Daoy (cell line): ENCODE measurements around the gene CYP4F2. TPM values are rescaled to one million over a fixed set of nuclear protein-coding genes. Genes with fewer than 3 reads are reported as not detected.
"Not testable (repeated sequence)": the region's sequence is repeated elsewhere in the genome, so short reads cannot be mapped to it uniquely, and the experiment has no call there.

ENCODE experiments used
- DNase-seq: peaks from one replicate; pipeline ENCODE4 v3.0.0-alpha.2; 2015; ENCODE audit warnings: low read depth
- total RNA-seq: library from RNA; depleted of rRNA; stranded (reverse); fragments of >200 nt; shearing (Covaris generic); gene quantifications from 2 replicates; pipeline ENCODE4 v1.2.3, GENCODE V29; 2014

Gene CYP4F2
- total RNA-seq, 1 experiment from 2014 or later, result not detected

GRCh38 chr19:15900032-15900431 is 2.2 kb upstream of the CYP4F2 start:
- not testable (repeated sequence) for DNase-seq

- DNase-seq, result not testable (repeated sequence)
Measured at GRCh38 chr19:15899561-15899960, 1.7 kb upstream of the CYP4F2 start.

- no peak for DNase-seq
Measured at GRCh38 chr19:15897026-15897737, 692 bp downstream of the CYP4F2 start.

GRCh38 chr19:15895876-15896430 is 1.9 kb downstream of the CYP4F2 start:
- DNase-seq, result no peak

- DNase-seq, result no peak
Measured at GRCh38 chr19:15894359-15894758, 3.5 kb downstream of the CYP4F2 start.

- DNase-seq, result no peak
Measured at GRCh38 chr19:15893477-15893876, 4.4 kb downstream of the CYP4F2 start.

GRCh38 chr19:15892012-15892411 is 5.9 kb downstream of the CYP4F2 start:
- no peak for DNase-seq

GRCh38 chr19:15891434-15891833 is 6.4 kb downstream of the CYP4F2 start:
- no peak for DNase-seq

GRCh38 chr19:15889339-15889738 is 8.5 kb downstream of the CYP4F2 start:
- not testable (repeated sequence) for DNase-seq

GRCh38 chr19:15885919-15886318 is 12.0 kb downstream of the CYP4F2 start:
- no peak for DNase-seq

- no peak for DNase-seq
Measured at GRCh38 chr19:15885167-15885566, 12.7 kb downstream of the CYP4F2 start.

GRCh38 chr19:15883329-15883728 is 14.5 kb downstream of the CYP4F2 start:
- DNase-seq, result not testable (repeated sequence)

GRCh38 chr19:15874821-15875474 is 22.9 kb downstream of the CYP4F2 start:
- no peak for DNase-seq

- DNase-seq, result not testable (repeated sequence)
Measured at GRCh38 chr19:15873771-15874170, 24.1 kb downstream of the CYP4F2 start.

- DNase-seq, result peak; percentile 60
Measured at GRCh38 chr19:15871570-15871969, 26.3 kb downstream of the CYP4F2 start.

GRCh38 chr19:15869873-15870272 is 28.0 kb downstream of the CYP4F2 start:
- DNase-seq, result no peak

- peak; percentile 64 for DNase-seq
Measured at GRCh38 chr19:15869109-15869555, 28.7 kb downstream of the CYP4F2 start.

GRCh38 chr19:15866636-15867035 is 31.2 kb downstream of the CYP4F2 start:
- no peak for DNase-seq

- no peak for DNase-seq
Measured at GRCh38 chr19:15864824-15865223, 33.0 kb downstream of the CYP4F2 start.

GRCh38 chr19:15863272-15863671 is 34.6 kb downstream of the CYP4F2 start:
- DNase-seq, result peak; percentile 86

GRCh38 chr19:15862444-15862843 is 35.4 kb downstream of the CYP4F2 start:
- DNase-seq, result no peak

- no peak for DNase-seq
Measured at GRCh38 chr19:15860522-15860921, 37.4 kb downstream of the CYP4F2 start.

GRCh38 chr19:15859187-15859586 is 38.7 kb downstream of the CYP4F2 start:
- DNase-seq, result no peak
